GM19043 (cell line): ENCODE results near the gene NCR2.

Experiments used
- ATAC-seq: cut with Tn5 transposase; IDR thresholded peaks from one replicate; pipeline ENCODE4 v1.9.1; 2021; ENCODE audit warnings: low read depth; ENCODE audit not compliant: unreplicated experiment

NCR2 gene

GRCh38 chr6:41392246-41392645 is 56.8 kb downstream of the NCR2 start:
- no peak for ATAC-seq

GRCh38 chr6:41396335-41396734 is 60.9 kb downstream of the NCR2 start:
- ATAC-seq, result no peak

- ATAC-seq, result no peak
Measured at GRCh38 chr6:41399424-41399823, 64.0 kb downstream of the NCR2 start.
